WTC11 (cell line): Measurements from ENCODE around the gene METRNL. TPM values are rescaled to one million over a fixed set of nuclear protein-coding genes. Genes with fewer than 3 reads are reported as not detected.

Experiments used
- ATAC-seq: fragments of 200-7000 bp; cut with Tn5 transposase; 2 replicates; pipeline ENCODE4 v1.10.0; 2021; ENCODE audit warnings: mild to moderate bottlenecking, moderate library complexity
- CTCF ChIA-PET: fragments of 300-600 bp; sonication (Branson Sonifier 250); formaldehyde crosslinking; loops from one replicate; lab custom pipeline; 2021; ENCODE audit warnings: antibody characterized with exemption; lab: Charles Lee
- POLR2A ChIA-PET: fragments of 350-600 bp; sonication (Branson Sonifier 250); formaldehyde crosslinking; loops from one replicate; lab custom pipeline; 2021; ENCODE audit warnings: antibody characterized with exemption; lab: Charles Lee
- DNase-seq: peaks from one replicate; pipeline ENCODE4 v3.0.0; 2021; ENCODE audit warnings: low spot score
- H3K27ac Mint-ChIP-seq: 2 replicates; pipeline ENCODE4 v1.8.0; 2021; ENCODE audit warnings: mixed read lengths
- H3K27me3 Mint-ChIP-seq: 2 replicates; pipeline ENCODE4 v1.8.0; 2021; ENCODE audit warnings: low read depth, mild to moderate bottlenecking, moderate library complexity, mixed read lengths
- H3K36me3 Mint-ChIP-seq: 2 replicates; pipeline ENCODE4 v1.8.0; 2021; ENCODE audit warnings: mixed read lengths
- H3K4me1 Mint-ChIP-seq: 2 replicates; pipeline ENCODE4 v1.8.0; 2022; ENCODE audit warnings: mixed read lengths
- H3K4me3 Mint-ChIP-seq: 2 replicates; pipeline ENCODE4 v1.8.0; 2021; ENCODE audit warnings: mild to moderate bottlenecking, moderate library complexity, mixed read lengths
- H3K9me3 Mint-ChIP-seq: 2 replicates; pipeline ENCODE4 v1.8.0; 2021; ENCODE audit warnings: mixed read lengths
- ATF1 ChIP-seq: sonication (generic); formaldehyde crosslinking; IDR thresholded peaks from 2 replicates; pipeline ENCODE4 v1.8.1; 2023; ENCODE audit warnings: mild to moderate bottlenecking, moderate library complexity, missing genetic modification reagents
- CREB1 ChIP-seq: sonication (generic); formaldehyde crosslinking; IDR thresholded peaks from 2 replicates; pipeline ENCODE4 v1.8.0; 2023; ENCODE audit warnings: mild to moderate bottlenecking, missing genetic modification reagents
- ESRRA ChIP-seq: sonication (generic); formaldehyde crosslinking; IDR thresholded peaks from 2 replicates; pipeline ENCODE4 v1.8.1; 2022; ENCODE audit warnings: mild to moderate bottlenecking, missing genetic modification reagents, borderline replicate concordance
- JAZF1 ChIP-seq: fragments of 250-450 bp; sonication (Bioruptor Pico); IDR thresholded peaks from 2 replicates; pipeline ENCODE4 v1.9.0; 2021; ENCODE audit warnings: moderate library complexity, mild to moderate bottlenecking, inconsistent platforms
- JUN ChIP-seq: sonication (generic); formaldehyde crosslinking; IDR thresholded peaks from 2 replicates; pipeline ENCODE4 v1.8.0; 2023; ENCODE audit warnings: mild to moderate bottlenecking, missing genetic modification reagents
- KAT7 ChIP-seq: sonication (generic); formaldehyde crosslinking; IDR thresholded peaks from 2 replicates; pipeline ENCODE4 v1.8.1; 2023; ENCODE audit warnings: missing genetic modification reagents, mild to moderate bottlenecking, borderline replicate concordance
- MYBL2 ChIP-seq: sonication (generic); formaldehyde crosslinking; IDR thresholded peaks from 2 replicates; pipeline ENCODE4 v1.8.1; 2023; ENCODE audit warnings: mild to moderate bottlenecking, moderate library complexity, missing genetic modification reagents
- SMAD3 ChIP-seq: sonication (generic); formaldehyde crosslinking; IDR thresholded peaks from 2 replicates; pipeline ENCODE4 v1.8.0; 2022; ENCODE audit warnings: missing genetic modification reagents, mild to moderate bottlenecking, borderline replicate concordance
- ZBTB21 ChIP-seq: sonication (generic); formaldehyde crosslinking; IDR thresholded peaks from 2 replicates; pipeline ENCODE4 v1.8.1; 2023; ENCODE audit warnings: mild to moderate bottlenecking, missing genetic modification reagents, borderline replicate concordance
- ZNF138 ChIP-seq: sonication (generic); formaldehyde crosslinking; conservative IDR thresholded peaks from 2 replicates; pipeline ENCODE4 v1.8.1; 2022; ENCODE audit warnings: mild to moderate bottlenecking, moderate library complexity, missing genetic modification reagents
- ZNF423 ChIP-seq: fragments of 250-450 bp; sonication (Bioruptor Pico); IDR thresholded peaks from 2 replicates; pipeline ENCODE4 v2.1.2; 2022; ENCODE audit warnings: mild to moderate bottlenecking, moderate library complexity
- total RNA-seq: library from RNA; stranded (reverse); gene quantifications from 3 replicates; pipeline ENCODE4 v1.2.3, GENCODE V29; 2021
- TF ChIP-seq, protein P1 (sequence below): sonication (generic); formaldehyde crosslinking; IDR thresholded peaks from 2 replicates; pipeline ENCODE4 v1.8.1; 2022; ENCODE audit warnings: mild to moderate bottlenecking, moderate library complexity, missing genetic modification reagents
- TF ChIP-seq, protein P2 (sequence below): fragments of 250-450 bp; sonication (Bioruptor Pico); IDR thresholded peaks from 2 replicates; pipeline ENCODE4 v2.1.2; 2022; ENCODE audit warnings: mild to moderate bottlenecking, moderate library complexity
- TF ChIP-seq, protein P3 (sequence below): sonication (generic); formaldehyde crosslinking; IDR thresholded peaks from 2 replicates; pipeline ENCODE4 v1.8.0; 2023; ENCODE audit warnings: missing genetic modification reagents
- TF ChIP-seq, protein P4 (sequence below): sonication (generic); formaldehyde crosslinking; IDR thresholded peaks from 2 replicates; pipeline ENCODE4 v1.8.0; 2022; ENCODE audit warnings: missing genetic modification reagents
- TF ChIP-seq, protein P5 (sequence below): sonication (generic); formaldehyde crosslinking; IDR thresholded peaks from 2 replicates; pipeline ENCODE4 v1.8.0; 2022; ENCODE audit warnings: mild to moderate bottlenecking, missing genetic modification reagents
- TF ChIP-seq, protein P6 (sequence below): sonication (generic); formaldehyde crosslinking; IDR thresholded peaks from 2 replicates; pipeline ENCODE4 v1.8.0; 2022; ENCODE audit warnings: mild to moderate bottlenecking, missing genetic modification reagents

The METRNL gene
- total RNA-seq, 1 experiment from 2014 or later, result 27.7 TPM

DNA sequence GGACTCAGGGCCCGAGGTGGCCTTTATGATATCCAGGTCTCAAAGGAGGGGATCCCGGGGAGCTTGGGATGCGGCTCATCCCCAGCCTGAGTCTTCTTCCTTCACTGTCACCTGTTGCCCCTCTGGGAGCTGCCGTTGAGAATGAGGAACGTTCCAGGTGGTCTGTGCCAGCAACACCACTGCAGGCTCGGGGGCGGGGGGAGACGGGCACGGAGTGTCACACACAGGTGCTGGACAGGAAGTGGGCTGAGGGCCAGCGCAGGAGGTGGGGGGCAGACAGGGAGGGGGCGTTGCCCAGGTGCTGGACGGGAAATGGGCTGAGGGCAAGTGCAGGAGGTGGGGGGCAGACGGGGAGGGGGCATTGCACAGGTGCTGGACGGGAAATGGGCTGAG is 28.2 kb downstream of the METRNL start:
- H3K4me3 Mint-ChIP-seq, result no peak overlapping the region
- DNase-seq (no peak), ATAC-seq (no peak)
- peaks cover 11% of the 10 kb centered on the region for H3K4me1 Mint-ChIP-seq
- ChIA-PET CTCF (interaction anchor here (1.2 kb wide), 1 partner anchor 9 kb away, joined by 3 read pairs; no protein-coding TSS in a partner anchor), POLR2A (no interaction called here)
- H3K9me3 Mint-ChIP-seq, result peaks cover 4% of the 10 kb centered on the region; the same call in 1 of the 2 replicates
- H3K36me3 Mint-ChIP-seq, result no peaks in the 10 kb centered on the region
- H3K27ac Mint-ChIP-seq, result no peak overlapping the region
- no peaks in the 10 kb centered on the region for H3K27me3 Mint-ChIP-seq
- TF ChIP-seq ATF1 (CRISPR knock-in tag) (no peak), MYBL2 (no peak), ESRRA (CRISPR knock-in tag) (no peak), ZBTB21 (no peak), SMAD3 (CRISPR knock-in tag) (no peak), ZNF138 (CRISPR knock-in tag) (no peak)
- TF ChIP-seq, protein P1, sequence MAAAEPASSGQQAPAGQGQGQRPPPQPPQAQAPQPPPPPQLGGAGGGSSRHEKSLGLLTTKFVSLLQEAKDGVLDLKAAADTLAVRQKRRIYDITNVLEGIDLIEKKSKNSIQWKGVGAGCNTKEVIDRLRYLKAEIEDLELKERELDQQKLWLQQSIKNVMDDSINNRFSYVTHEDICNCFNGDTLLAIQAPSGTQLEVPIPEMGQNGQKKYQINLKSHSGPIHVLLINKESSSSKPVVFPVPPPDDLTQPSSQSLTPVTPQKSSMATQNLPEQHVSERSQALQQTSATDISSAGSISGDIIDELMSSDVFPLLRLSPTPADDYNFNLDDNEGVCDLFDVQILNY (CRISPR knock-in tag), result no peak
- TF ChIP-seq, protein P2, sequence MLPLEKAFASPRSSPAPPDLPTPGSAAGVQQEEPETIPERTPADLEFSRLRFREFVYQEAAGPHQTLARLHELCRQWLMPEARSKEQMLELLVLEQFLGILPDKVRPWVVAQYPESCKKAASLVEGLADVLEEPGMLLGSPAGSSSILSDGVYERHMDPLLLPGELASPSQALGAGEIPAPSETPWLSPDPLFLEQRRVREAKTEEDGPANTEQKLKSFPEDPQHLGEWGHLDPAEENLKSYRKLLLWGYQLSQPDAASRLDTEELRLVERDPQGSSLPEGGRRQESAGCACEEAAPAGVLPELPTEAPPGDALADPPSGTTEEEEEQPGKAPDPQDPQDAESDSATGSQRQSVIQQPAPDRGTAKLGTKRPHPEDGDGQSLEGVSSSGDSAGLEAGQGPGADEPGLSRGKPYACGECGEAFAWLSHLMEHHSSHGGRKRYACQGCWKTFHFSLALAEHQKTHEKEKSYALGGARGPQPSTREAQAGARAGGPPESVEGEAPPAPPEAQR (CRISPR knock-in tag), result no peak
- TF ChIP-seq, protein P3, sequence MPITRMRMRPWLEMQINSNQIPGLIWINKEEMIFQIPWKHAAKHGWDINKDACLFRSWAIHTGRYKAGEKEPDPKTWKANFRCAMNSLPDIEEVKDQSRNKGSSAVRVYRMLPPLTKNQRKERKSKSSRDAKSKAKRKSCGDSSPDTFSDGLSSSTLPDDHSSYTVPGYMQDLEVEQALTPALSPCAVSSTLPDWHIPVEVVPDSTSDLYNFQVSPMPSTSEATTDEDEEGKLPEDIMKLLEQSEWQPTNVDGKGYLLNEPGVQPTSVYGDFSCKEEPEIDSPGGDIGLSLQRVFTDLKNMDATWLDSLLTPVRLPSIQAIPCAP (CRISPR knock-in tag), result no peak
- TF ChIP-seq, protein P4, sequence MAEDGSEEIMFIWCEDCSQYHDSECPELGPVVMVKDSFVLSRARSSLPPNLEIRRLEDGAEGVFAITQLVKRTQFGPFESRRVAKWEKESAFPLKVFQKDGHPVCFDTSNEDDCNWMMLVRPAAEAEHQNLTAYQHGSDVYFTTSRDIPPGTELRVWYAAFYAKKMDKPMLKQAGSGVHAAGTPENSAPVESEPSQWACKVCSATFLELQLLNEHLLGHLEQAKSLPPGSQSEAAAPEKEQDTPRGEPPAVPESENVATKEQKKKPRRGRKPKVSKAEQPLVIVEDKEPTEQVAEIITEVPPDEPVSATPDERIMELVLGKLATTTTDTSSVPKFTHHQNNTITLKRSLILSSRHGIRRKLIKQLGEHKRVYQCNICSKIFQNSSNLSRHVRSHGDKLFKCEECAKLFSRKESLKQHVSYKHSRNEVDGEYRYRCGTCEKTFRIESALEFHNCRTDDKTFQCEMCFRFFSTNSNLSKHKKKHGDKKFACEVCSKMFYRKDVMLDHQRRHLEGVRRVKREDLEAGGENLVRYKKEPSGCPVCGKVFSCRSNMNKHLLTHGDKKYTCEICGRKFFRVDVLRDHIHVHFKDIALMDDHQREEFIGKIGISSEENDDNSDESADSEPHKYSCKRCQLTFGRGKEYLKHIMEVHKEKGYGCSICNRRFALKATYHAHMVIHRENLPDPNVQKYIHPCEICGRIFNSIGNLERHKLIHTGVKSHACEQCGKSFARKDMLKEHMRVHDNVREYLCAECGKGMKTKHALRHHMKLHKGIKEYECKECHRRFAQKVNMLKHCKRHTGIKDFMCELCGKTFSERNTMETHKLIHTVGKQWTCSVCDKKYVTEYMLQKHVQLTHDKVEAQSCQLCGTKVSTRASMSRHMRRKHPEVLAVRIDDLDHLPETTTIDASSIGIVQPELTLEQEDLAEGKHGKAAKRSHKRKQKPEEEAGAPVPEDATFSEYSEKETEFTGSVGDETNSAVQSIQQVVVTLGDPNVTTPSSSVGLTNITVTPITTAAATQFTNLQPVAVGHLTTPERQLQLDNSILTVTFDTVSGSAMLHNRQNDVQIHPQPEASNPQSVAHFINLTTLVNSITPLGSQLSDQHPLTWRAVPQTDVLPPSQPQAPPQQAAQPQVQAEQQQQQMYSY (CRISPR knock-in tag), result no peak
- TF ChIP-seq, protein P5, sequence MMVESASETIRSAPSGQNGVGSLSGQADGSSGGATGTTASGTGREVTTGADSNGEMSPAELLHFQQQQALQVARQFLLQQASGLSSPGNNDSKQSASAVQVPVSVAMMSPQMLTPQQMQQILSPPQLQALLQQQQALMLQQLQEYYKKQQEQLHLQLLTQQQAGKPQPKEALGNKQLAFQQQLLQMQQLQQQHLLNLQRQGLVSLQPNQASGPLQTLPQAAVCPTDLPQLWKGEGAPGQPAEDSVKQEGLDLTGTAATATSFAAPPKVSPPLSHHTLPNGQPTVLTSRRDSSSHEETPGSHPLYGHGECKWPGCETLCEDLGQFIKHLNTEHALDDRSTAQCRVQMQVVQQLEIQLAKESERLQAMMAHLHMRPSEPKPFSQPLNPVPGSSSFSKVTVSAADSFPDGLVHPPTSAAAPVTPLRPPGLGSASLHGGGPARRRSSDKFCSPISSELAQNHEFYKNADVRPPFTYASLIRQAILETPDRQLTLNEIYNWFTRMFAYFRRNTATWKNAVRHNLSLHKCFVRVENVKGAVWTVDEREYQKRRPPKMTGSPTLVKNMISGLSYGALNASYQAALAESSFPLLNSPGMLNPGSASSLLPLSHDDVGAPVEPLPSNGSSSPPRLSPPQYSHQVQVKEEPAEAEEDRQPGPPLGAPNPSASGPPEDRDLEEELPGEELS, result no peak

DNA sequence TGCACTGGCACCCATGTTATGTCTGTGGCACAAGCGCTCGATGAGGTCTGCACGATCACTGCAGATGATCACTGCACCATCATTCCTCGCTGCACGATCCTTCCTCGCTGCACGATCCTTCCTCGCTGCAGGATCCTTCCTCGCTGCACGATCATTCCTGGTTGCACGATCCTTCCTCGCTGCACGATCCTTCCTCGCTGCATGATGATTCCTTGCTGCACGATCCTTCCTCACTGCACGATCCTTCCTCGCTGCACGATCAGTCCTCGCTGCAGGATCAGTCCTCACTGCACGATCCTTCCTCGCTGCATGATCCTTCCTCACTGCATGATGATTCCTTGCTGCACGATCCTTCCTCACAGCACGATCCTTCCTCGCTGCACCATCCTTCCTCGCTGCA is 29.3 kb downstream of the METRNL start:
- Mint-ChIP-seq H3K4me3 (no peak overlapping the region), H3K27ac (peak overlapping the region; percentile 79; the same call in 1 of the 2 replicates), H3K4me1 (peaks cover 13% of the 10 kb centered on the region), H3K27me3 (no peaks in the 10 kb centered on the region), H3K36me3 (no peaks in the 10 kb centered on the region), H3K9me3 (peaks cover 4% of the 10 kb centered on the region; the same call in 1 of the 2 replicates)
- no peak for DNase-seq
- ChIA-PET CTCF (no interaction called here), POLR2A (no interaction called here)
- no peak for ATAC-seq
- TF ChIP-seq KAT7 (CRISPR knock-in tag) (no peak), ZNF423 (CRISPR knock-in tag) (no peak), JUN (CRISPR knock-in tag) (no peak), JAZF1 (CRISPR knock-in tag) (no peak), CREB1 (no peak)
- TF ChIP-seq, protein P6, sequence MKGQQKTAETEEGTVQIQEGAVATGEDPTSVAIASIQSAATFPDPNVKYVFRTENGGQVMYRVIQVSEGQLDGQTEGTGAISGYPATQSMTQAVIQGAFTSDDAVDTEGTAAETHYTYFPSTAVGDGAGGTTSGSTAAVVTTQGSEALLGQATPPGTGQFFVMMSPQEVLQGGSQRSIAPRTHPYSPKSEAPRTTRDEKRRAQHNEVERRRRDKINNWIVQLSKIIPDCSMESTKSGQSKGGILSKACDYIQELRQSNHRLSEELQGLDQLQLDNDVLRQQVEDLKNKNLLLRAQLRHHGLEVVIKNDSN (CRISPR knock-in tag), result no peak
